ENCODE data around the gene SH3PXD2A. TPM values are rescaled to one million over a fixed set of nuclear protein-coding genes. Genes with fewer than 3 reads are reported as not detected.

Gene SH3PXD2A
- total RNA-seq, 3 donors from 2014 or later = 14.3 to 30.5 (median 14.7) TPM

DNA sequence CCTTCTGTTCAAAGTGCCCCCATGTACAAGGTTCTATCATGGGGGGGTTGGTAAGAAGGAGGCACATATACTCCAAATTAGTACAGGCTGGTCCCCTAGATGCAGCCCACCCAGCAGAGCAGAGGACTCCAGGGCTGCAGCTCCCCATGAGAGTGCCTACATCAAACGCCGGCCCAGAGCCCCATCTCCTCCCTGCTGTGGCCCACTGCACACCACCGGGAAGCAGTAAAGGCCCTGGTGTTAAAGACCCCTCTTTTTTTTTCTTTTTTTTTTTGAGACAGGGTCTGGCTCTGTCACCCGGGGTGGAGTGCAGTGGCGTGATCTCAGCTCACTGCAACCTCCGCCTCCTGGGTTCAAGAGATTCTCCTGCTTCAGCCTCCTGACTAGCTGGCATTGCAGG lies 47.4 kb downstream of the SH3PXD2A start:
- H3K36me3 ChIP-seq = no peaks in the 10 kb centered on the region
- H3K4me3 ChIP-seq = no peak overlapping the region
- no peak for DNase-seq (ENCODE audit: low spot score in 2 of 2)
- TF ChIP-seq POLR2A (IDR thresholded peaks at IDR 0.05) = no peak
- TF ChIP-seq CTCF (IDR thresholded peaks at IDR 0.05) = no peak
- no peak for TF ChIP-seq POLR2AphosphoS5 (IDR thresholded peaks at IDR 0.05)
- peaks cover 0 to 4% of the 10 kb centered on the region in 2 donors for H3K4me1 ChIP-seq
- no peak overlapping the region for H3K27ac ChIP-seq
- intact Hi-C loops (cut with DNase I; ENCODE audit: low total_unique reads) = no loop called here
- no peaks in the 10 kb centered on the region for H3K27me3 ChIP-seq
- no peaks in the 10 kb centered on the region for H3K9me3 ChIP-seq

DNA sequence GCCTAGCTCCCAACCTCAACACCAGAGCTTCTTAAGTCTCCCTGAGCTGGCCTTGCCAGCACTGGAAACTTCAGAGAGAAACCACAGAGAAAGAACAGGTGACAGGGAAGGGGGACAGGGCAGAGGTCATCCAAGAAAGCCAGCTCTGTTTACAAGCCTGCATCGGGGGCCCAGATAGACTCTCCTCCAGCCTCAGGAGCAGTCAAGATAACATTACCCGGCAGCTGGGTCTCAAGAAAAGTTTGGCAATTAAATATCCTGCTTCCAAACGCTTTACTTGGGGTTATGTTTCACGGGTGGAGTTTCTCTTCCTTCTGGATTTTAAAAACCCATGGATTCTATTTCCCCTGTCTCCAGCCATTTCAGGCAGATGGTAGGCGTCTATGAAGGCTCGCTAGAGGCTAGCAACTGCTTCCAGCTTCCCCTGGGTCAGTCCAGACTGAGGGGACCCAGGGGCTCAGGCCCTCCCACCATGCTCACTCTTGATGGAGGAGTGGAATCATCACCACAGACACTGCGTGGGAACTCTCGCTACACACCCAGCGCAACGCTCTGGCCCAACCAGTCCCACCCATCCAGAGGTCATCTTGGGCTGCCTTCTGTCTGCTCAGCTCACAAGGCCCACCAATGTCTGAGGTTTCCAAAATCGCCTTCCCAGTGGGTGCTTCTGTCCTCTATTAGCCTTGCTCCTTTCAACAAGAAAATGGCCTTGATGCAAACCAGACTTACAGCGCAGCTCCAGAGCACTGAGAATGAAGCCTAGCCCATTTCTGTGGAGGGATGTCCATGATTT lies 48.8 kb downstream of the SH3PXD2A start:
- H3K27me3 ChIP-seq = no peaks in the 10 kb centered on the region
- no peaks in the 10 kb centered on the region for H3K9me3 ChIP-seq
- H3K27ac ChIP-seq = no peak overlapping the region
- DNase-seq (ENCODE audit: low spot score in 2 of 2) = no peak
- intact Hi-C loops (cut with DNase I; ENCODE audit: low total_unique reads) = no loop called here
- H3K4me1 ChIP-seq = no peaks in the 10 kb centered on the region
- TF ChIP-seq POLR2AphosphoS5 (IDR thresholded peaks at IDR 0.05) = no peak
- no peak for TF ChIP-seq POLR2A (IDR thresholded peaks at IDR 0.05)
- no peak for TF ChIP-seq CTCF (IDR thresholded peaks at IDR 0.05)
- H3K4me3 ChIP-seq = no peak overlapping the region
- H3K36me3 ChIP-seq = no peaks in the 10 kb centered on the region

DNA sequence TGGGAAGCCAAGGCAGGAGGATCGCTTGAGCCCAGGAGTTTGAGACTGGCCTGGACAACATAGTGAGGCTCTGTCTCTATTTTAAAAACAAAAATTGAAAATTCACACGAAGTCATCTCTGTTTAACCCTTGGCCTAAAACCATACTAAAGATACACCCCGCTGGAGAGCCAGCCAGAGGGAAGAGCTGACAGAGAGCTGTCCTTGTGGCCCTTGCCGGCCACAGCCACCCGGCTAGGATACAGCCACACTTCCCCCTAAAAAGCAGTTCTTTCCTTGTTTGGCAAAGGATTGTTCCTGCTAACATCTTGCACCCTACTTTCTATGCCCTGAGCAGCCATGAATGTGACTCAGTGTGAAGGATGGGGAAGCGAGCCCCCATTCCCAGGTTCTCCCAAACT lies 49.6 kb downstream of the SH3PXD2A start:
- Histone ChIP-seq H3K9me3 (no peaks in the 10 kb centered on the region), H3K36me3 (no peaks in the 10 kb centered on the region), H3K27ac (no peak overlapping the region), H3K4me1 (no peaks in the 10 kb centered on the region), H3K27me3 (no peaks in the 10 kb centered on the region), H3K4me3 (no peak overlapping the region)
- TF ChIP-seq CTCF (IDR thresholded peaks at IDR 0.05) (no peak), POLR2A (IDR thresholded peaks at IDR 0.05) (no peak), POLR2AphosphoS5 (IDR thresholded peaks at IDR 0.05) (no peak)
- no peak for DNase-seq (ENCODE audit: low spot score in 2 of 2)
- intact Hi-C loops (cut with DNase I; ENCODE audit: low total_unique reads) = no loop called here

DNA sequence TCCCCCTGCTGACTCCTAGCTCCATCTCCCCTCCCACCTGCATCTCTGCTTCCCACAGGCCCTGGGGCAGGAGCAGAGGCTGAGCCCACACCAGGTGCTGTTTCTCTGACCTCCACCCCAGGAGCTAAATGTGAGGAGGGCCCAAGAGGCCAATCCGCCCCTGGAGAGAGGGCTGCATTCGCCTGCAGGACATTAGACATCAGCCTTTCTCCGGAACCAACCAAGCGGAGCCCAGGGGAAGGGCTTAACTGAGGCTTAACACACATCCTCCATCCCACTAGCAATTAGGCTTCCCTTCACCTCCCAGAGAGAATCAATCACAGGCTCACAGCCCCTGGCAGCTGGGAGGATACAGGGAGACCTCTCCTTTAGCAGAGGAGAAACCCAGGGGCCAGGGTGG lies 50.5 kb downstream of the SH3PXD2A start:
- Histone ChIP-seq H3K4me3 (no peak overlapping the region), H3K4me1 (no peaks in the 10 kb centered on the region), H3K9me3 (no peaks in the 10 kb centered on the region), H3K27ac (no peak overlapping the region), H3K27me3 (no peaks in the 10 kb centered on the region), H3K36me3 (no peaks in the 10 kb centered on the region)
- intact Hi-C loops (cut with DNase I; ENCODE audit: low total_unique reads) = no loop called here
- no peak for DNase-seq (ENCODE audit: low spot score in 2 of 2)
- no peak for TF ChIP-seq CTCF (IDR thresholded peaks at IDR 0.05)
- TF ChIP-seq POLR2AphosphoS5 (IDR thresholded peaks at IDR 0.05) = no peak
- TF ChIP-seq POLR2A (IDR thresholded peaks at IDR 0.05) = no peak

GRCh38 chr10:103803941-103804340 lies 51.4 kb downstream of the SH3PXD2A start:
- no peaks in the 10 kb centered on the region for H3K36me3 ChIP-seq
- H3K27me3 ChIP-seq = no peaks in the 10 kb centered on the region
- H3K27ac ChIP-seq = no peak overlapping the region
- TF ChIP-seq POLR2AphosphoS5 (IDR thresholded peaks at IDR 0.05) (no peak), POLR2A (IDR thresholded peaks at IDR 0.05) (no peak), CTCF (IDR thresholded peaks at IDR 0.05) (no peak)
- DNase-seq (ENCODE audit: low spot score in 2 of 2) = no peak
- intact Hi-C loops (cut with DNase I; ENCODE audit: low total_unique reads) = no loop called here
- no peaks in the 10 kb centered on the region for H3K4me1 ChIP-seq
- no peaks in the 10 kb centered on the region for H3K9me3 ChIP-seq
- H3K4me3 ChIP-seq = no peak overlapping the region
